ENCODE results near the gene CCND3.
A peak's percentile ranks its signal among the peaks of the same experiment; 100 is the strongest.

CCND3 gene

DNA sequence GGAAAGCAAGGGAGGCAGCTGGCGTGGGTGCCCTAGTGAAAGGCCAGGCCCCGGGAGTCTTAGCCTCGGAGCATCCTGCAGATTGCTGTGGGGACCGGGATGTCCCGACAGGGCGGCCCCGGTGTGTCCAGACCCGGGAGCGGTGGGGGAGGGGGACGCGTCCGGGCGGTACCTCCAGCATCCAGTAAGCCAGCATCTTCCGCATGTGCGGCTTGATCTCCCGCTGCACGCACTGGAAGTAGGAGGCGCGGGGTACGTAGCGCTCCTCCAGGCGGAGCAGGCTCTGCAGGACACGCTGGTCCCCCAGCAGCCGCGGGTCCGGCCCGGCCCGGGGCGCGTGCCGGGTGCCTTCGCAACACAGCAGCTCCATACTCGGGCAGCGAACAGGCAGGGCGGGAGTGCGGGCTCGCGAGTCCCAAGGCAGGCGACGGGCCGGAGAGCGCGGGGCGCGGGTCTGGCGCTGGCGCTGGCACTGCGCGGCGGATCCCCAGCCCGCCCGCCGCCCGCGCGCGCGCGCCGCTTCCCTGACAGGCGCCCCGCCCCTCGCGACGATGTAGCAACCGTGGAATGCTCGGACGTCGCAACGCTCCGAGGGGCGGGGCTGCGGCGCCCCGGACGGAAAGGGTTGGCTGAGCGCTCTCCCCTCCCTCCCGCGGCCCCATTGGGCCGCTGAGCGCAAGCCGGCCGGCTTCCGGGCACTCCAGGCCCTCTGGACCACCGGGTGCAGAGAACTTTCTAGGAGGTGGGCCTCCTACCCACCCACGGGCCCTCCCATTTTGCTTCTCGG lies at the start of gene CCND3:
Gene CCND3, minus strand, starts transcription at position 529 of the 787 bp plus-strand sequence. Its CDS starts 159 bp downstream, at position 370.
- peak; percentile 73 to 95 for DNase-seq (ENCODE audit: low read depth in 1 of 2, low spot score in 1 of 2)
- TF ChIP-seq JUND (IDR thresholded peaks at IDR 0.05; ENCODE audit: low read depth) = no peak
- in situ Hi-C loops (cut with HindIII; ENCODE audit: low pct_unique_long_range_greater_than_20kb, low sequenced_read_pairs) = no loop called here

DNA sequence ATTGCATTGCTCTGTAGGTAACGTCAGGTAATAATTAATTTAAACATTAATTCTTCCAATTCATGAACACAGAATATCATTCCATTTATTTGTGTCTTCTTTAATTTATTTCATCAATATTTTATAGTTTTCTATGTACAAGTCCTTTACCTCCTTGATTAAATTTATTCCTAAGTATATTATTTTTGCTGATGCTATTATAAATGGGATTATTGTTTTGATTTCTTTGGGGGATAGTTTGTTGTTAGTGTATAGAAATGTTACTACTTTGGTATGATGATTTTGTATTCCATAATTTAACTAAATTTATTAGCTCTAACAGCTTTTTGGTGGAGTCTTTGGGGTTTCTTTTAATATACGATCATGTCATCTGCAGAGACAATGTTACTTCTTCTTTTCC lies 44.7 kb upstream of the CCND3 start:
- no peak for TF ChIP-seq JUND (IDR thresholded peaks at IDR 0.05; ENCODE audit: low read depth)
- DNase-seq (ENCODE audit: low read depth in 1 of 2, low spot score in 1 of 2) = no peak
- in situ Hi-C loops (cut with HindIII; ENCODE audit: low pct_unique_long_range_greater_than_20kb, low sequenced_read_pairs) = no loop called here

DNA sequence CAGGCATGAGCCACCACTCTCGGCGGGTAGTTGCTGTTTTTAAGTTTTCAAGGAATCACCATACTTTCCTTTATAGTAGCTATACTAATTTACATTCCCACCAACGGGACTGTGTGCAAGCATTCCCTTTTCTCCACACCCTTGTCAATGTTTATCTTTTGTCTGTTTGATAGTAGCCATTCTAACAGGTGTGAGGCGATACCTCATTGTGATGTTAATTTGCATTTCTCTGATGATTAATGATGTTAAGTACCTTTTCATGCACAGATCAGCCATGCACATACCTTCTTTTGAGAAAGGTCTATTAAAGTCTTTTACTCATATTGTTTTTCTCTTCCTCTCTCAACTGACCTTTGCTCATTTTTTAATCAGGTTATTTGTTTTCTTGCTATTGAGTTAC lies 43.0 kb upstream of the CCND3 start:
- in situ Hi-C loops (cut with HindIII; ENCODE audit: low pct_unique_long_range_greater_than_20kb, low sequenced_read_pairs) = no loop called here
- DNase-seq (ENCODE audit: low read depth in 1 of 2, low spot score in 1 of 2) = no peak
- TF ChIP-seq JUND (IDR thresholded peaks at IDR 0.05; ENCODE audit: low read depth) = no peak

DNA sequence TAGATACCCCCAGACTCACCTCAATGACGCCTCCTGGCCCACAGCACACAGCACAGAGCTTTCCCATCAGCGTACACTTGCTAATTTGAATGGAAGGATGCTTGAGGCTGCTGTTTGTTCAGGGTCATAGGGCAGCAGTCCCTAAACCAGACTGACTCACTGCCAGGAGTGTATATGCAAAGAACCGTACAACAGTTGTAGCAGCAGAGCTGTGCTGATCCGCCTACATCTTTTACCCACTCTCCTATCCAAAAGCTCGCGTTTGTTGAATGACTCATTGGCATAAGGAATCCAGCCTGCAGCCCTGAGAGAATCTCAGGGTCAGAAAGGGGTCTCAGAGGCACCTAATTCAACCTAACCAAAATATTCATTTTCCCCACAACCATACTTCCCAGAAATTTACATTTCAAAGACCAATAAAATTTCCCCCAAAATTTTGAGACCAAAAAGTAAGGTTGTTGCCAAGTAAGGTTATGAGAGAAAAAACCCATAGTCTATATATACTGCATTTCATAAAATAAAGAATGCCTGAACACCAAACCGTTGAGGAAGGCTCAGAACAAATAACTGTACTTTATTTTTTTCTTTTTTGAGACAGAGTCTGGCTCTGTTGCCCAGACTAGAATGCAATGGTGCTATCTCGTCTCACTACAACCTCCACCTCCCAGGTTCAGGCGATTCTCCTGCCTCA lies 35.3 kb upstream of the CCND3 start:
- DNase-seq (ENCODE audit: low read depth in 1 of 2, low spot score in 1 of 2) = no peak
- in situ Hi-C loops (cut with HindIII; ENCODE audit: low pct_unique_long_range_greater_than_20kb, low sequenced_read_pairs) = no loop called here
- TF ChIP-seq JUND (IDR thresholded peaks at IDR 0.05; ENCODE audit: low read depth) = no peak

DNA sequence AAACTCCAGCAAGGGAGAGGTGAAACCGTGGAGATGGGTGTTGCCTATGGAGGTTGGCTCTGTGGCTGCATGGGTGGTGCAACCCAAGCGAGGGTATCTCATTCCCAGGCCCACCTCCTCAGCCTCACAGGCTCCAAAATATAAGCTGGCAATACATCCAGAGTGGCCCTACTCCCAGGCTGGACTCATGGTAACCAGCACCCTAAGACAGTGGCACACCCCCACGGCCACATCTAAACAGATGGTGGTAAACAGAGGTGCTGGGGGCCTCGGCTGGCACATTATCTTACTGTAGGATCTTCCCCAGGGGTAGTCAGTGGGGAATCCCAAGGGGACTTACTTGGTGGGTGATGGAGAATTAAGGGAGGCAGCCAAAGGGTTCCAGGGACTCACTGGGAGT lies 33.7 kb upstream of the CCND3 start:
- no peak for DNase-seq (ENCODE audit: low read depth in 1 of 2, low spot score in 1 of 2)
- TF ChIP-seq JUND (IDR thresholded peaks at IDR 0.05; ENCODE audit: low read depth) = no peak
- in situ Hi-C loops (cut with HindIII; ENCODE audit: low pct_unique_long_range_greater_than_20kb, low sequenced_read_pairs) = no loop called here

DNA sequence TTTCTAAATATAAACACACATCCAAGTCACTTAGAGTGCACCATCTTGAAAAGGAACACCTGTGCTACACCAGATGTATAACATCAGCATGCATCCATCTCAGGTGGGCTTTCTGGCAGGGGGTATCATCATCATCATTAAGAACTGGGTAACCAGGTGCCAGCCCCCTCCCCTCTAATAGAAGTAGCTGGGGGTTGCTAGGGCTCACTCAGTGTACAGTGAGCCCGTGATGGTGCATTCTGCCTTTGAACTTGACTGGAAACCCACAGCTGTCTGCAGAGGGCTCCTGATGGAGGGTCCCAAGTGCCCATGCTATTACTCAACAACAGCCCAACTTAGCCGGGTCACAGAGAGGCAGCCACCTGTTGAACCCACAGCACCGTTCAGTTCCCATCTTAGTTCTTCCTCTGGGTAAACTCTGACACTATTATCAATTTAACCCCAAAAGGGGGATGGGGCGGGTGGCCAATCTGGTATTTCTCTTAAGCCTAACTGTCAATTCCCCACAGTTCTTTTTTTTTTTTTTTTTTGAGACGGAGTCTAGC lies 32.7 kb upstream of the CCND3 start:
- in situ Hi-C loops (cut with HindIII; ENCODE audit: low pct_unique_long_range_greater_than_20kb, low sequenced_read_pairs) = no loop called here
- no peak for DNase-seq (ENCODE audit: low read depth in 1 of 2, low spot score in 1 of 2)
- TF ChIP-seq JUND (IDR thresholded peaks at IDR 0.05; ENCODE audit: low read depth) = no peak

DNA sequence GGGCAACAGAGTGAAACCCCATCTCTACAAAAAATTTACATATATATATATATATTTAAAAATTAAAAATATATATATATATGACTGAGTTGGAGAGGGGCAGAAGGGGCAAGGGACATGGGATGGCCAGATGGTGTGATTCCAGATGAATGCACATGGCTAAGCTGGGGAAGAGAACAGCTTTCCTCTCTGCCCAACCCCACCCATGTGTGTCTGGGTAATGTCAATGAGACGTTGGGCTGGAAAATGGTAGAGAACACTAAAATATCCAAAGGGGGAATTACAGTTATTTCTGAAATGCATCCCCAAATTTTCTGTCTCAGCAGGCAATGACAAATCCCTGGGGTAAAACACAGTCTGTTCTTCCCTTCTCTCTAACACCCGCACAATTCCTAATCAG lies 31.2 kb upstream of the CCND3 start:
- in situ Hi-C loops (cut with HindIII; ENCODE audit: low pct_unique_long_range_greater_than_20kb, low sequenced_read_pairs) = no loop called here
- DNase-seq (ENCODE audit: low read depth in 1 of 2, low spot score in 1 of 2) = no peak
- no peak for TF ChIP-seq JUND (IDR thresholded peaks at IDR 0.05; ENCODE audit: low read depth)

DNA sequence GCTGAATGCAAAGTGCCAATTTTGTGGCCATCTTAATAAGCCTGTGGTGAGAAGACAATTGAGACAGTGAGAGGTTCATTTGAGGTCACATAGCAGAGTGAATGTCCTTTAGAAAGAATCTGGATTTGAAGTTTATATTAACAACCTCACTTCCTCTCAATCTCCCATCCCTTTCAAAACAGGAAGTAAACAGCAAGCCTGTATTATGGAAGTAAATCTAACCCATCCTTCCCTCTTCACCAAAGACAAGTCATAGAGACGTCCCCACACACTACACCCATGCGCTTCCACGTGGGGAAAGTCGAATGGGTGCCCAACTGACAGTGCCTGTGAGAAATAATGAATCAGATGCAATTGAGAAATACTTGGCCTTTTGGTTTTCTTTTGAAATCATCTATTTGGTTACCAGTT lies 28.8 kb upstream of the CCND3 start:
- DNase-seq (ENCODE audit: low read depth in 1 of 2, low spot score in 1 of 2) = no peak
- in situ Hi-C loops (cut with HindIII; ENCODE audit: low pct_unique_long_range_greater_than_20kb, low sequenced_read_pairs) = no loop called here
- TF ChIP-seq JUND (IDR thresholded peaks at IDR 0.05; ENCODE audit: low read depth) = no peak

DNA sequence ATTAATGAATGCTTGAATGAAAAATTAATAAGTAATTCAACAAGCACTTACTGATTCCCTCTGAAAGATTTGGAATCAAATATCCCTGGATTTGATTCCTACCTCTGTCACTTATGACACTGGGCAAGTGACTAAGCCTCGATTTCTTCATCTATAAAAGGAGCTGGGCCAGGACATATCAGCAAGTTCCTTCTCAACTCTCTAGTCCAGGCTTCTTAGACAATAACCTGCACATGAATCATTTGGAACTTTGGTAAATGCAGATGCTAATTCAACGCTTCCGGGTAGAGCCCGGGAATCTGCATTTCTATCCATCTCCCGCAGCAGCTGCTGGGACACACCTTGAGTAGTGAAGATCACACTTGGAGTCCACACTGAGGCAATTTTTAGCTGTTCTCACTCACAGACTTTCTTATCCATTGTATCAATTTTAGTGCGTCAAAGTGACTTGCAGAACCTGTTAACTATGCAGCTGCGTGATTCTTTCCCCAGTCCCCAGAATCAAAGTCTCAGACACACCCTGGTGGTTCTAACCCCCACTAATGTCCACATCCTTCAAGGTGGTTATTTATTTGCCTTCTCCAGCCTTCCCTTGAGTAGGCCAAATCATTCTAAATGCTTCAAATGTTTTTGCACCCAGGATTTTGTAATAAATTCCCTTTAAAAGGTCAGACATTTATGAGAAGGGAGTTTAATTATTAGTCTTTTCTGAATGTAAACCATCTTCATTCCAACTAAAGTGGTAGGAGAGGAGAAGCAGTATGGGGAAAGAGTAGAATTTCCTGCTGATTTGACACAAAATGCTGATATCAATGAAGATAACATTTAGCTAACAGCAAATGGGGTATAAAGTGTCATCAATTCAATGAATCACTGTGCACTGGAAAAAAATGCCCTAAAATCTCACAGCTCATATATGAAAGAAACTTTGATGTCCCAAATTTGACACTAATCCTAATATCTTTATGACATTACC lies 26.0 kb upstream of the CCND3 start:
- TF ChIP-seq JUND (IDR thresholded peaks at IDR 0.05; ENCODE audit: low read depth) = no peak

DNA sequence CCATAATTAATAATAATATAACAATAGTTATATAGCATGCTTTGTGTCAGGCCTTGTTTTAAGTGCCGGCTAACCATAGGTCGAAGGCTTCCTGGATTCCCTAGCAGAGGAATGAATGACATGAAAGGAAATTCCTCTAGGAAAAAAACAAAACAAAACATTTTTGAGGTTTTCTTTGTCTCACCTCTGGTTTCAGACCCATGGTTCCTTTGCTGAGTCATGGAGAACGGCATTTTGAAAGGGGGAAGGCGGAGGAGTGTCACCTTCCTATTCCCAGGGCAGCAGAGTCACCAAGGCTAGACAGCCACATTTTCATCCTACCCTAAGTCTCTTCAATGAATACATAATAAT lies 25.3 kb upstream of the CCND3 start:
- no peak for DNase-seq (ENCODE audit: low read depth in 1 of 2, low spot score in 1 of 2)
- no peak for TF ChIP-seq JUND (IDR thresholded peaks at IDR 0.05; ENCODE audit: low read depth)
- in situ Hi-C loops (cut with HindIII; ENCODE audit: low pct_unique_long_range_greater_than_20kb, low sequenced_read_pairs) = no loop called here

More for the DNA sequence above, 26.0 kb upstream of the CCND3 start:
- DNase-seq (ENCODE audit: low read depth in 1 of 2, low spot score in 1 of 2) = no peak
- in situ Hi-C loops (cut with HindIII; ENCODE audit: low pct_unique_long_range_greater_than_20kb, low sequenced_read_pairs) = no loop called here

DNA sequence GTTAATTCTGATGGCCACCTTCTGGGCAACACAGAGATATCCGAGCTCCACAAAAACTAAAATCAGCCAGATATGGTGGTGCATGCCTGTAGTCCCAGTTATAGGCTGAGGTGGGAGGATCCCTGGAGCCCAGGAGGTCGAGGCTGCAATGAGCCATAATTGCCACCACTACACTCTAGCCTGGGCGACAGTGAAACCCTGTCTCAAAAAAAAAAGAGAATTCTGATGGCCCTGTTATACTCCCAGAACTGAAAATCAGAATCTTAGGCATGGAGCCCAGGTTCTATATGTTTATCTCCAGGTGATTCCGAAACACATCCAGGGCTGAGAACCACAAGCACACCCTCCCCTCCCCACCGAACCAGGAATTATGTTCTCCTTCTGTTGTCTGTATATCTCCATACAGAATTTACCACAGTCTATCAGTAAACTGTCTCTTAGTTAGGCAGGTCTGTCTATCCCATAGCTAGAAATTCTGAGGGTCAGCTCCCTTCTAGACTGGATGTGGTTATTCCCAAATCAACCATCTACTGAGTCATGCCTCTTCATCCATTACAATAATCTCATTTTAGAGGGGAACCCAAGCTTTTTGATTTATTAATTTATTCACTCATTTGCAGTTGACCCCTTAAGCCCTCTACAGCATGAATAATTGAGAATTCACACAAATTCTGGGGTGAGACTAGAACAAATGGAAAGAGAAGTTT lies 24.8 kb upstream of the CCND3 start:
- TF ChIP-seq JUND (IDR thresholded peaks at IDR 0.05; ENCODE audit: low read depth) = no peak
- in situ Hi-C loops (cut with HindIII; ENCODE audit: low pct_unique_long_range_greater_than_20kb, low sequenced_read_pairs) = no loop called here
- no peak for DNase-seq (ENCODE audit: low read depth in 1 of 2, low spot score in 1 of 2)

All from T47D (cell line).